Activated CD4-positive, CD25-positive, alpha-beta regulatory T cell (primary cell): Measurements from ENCODE around the gene TNFRSF19.

ENCODE experiments used
- DNase-seq, 4 experiments: peaks; one replicate each; lab custom pipeline; 2025; lab: John Stamatoyannopoulos, UW

The TNFRSF19 gene

DNA sequence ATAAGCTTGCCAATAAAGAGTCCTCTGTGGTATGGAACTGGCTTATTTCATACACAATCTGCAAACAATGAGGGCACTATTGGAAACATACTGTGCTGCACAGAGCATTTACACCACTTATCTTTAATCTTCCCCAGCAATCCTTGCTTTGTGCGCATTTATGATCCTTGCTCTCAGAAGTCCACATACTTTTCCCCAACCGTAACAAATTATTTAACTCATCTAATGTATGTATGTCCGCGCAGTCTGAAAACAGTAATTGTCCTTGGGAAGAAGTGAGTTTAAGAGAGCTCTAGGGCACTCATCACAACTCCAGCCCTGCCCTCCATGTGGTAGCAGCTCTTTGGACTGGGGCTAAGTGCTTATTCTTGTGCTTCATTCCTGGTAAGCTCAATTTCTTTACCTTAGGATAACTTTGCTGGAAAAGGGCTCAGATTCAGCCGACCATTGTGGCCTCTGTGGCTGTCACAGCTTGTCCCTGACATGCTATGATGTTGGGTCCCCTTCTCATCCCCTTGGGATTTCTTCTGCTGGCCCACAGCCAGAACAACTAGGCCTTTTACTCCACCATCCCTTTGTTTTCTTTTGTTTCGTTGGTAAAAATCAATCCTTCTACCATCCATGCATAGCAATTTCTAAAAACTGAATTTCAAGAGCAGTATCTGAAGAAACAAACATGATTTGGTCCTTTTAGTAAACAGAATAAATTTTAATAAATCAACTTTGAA lies 152.7 kb downstream of the TNFRSF19 start:
- no peak for DNase-seq

DNA sequence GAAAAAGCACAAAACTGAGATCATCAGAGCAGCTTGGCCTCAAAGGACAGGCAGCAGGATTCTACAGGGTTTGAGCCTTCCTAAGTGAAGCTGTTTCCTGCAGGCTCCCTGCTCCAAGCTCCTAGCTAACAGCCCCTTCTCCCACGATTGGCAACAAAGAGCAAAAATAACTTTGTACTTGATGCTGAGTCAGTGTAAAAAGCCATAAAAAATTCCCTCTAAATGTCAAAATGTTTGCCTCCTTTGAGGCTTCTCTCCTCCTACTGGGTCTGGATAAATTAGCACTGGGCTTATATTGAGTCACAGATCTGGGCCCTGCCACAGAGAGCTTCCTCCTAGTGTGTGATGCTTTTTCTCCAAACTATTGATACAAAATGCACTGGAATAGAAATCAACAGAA lies 153.3 kb downstream of the TNFRSF19 start:
- no peak for DNase-seq

DNA sequence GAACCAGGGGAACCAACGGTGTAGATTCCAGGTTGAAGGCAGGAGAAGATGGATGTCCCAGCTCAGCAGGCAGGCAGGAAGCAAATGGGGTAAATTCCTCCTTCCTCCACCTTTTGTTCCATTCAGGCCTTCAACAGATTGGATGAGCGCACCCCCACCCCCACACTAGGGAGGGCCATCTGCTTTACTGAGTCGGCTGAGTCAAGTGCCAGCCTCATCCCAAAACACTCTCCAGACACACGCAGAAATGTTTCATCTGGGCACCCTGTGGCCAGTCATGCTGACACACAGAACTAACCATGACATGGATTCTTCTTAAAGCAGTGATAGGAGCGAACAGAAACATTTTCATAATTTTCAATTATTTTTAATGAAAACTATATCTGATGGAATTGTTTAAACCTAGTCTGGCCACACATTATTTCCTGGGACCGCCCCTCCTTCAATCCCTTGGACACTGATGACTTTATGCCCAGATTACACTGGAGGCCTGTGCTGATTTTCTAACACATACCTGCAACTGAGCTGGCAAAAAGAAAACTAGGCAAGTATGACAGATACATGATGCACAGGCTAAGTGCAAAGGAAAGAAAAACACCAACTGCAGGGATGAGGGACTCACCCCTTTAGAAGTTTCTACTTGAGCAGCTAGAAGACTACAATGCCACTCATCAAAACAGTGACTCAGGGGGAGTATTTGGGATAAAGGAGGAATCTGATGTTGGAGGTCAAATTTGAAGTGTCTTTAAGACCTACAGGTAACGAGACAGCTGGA lies 154.2 kb downstream of the TNFRSF19 start:
- no peak for DNase-seq
